Loucy (cell line): ENCODE data around the gene TCTN1.
A peak's percentile ranks its signal among the peaks of the same experiment; 100 is the strongest.
"Not testable (repeated sequence)": the region's sequence is repeated elsewhere in the genome, so short reads cannot be mapped to it uniquely, and the experiment has no call there.

Experiments
- H2AFZ ChIP-seq: fragments of 200-600 bp; sonication (generic); 2 replicates; pipeline ENCODE4 v1.6.0; 2016; ENCODE audit warnings: antibody characterized with exemption, mild to moderate bottlenecking, low read length, moderate library complexity
- H3F3A ChIP-seq: fragments of 200-600 bp; 2 replicates; pipeline ENCODE4 v1.6.0; 2016; ENCODE audit warnings: antibody characterized with exemption, low read depth, mild to moderate bottlenecking
- H3K27me3 ChIP-seq: fragments of 200-600 bp; sonication (generic); 2 replicates; pipeline ENCODE4 v1.6.1; 2014; ENCODE audit warnings: low read length, mild to moderate bottlenecking; ENCODE audit not compliant: insufficient read depth, poor library complexity, severe bottlenecking
- H3K36me3 ChIP-seq: fragments of 200-600 bp; sonication (generic); 2 replicates; pipeline ENCODE4 v1.6.1; 2016; ENCODE audit warnings: low read length; ENCODE audit not compliant: insufficient read depth
- H3K4me1 ChIP-seq: fragments of 200-600 bp; sonication (generic); 2 replicates; pipeline ENCODE4 v1.5.1; 2014; ENCODE audit warnings: low read length, mild to moderate bottlenecking; ENCODE audit not compliant: insufficient read depth, poor library complexity, severe bottlenecking
- H3K4me2 ChIP-seq: fragments of 200-600 bp; sonication (generic); 2 replicates; pipeline ENCODE4 v1.6.0; 2014; ENCODE audit warnings: antibody characterized with exemption, low read length, low read depth, mild to moderate bottlenecking; ENCODE audit not compliant: poor library complexity, severe bottlenecking
- H3K4me3 ChIP-seq: fragments of 200-600 bp; sonication (generic); 2 replicates; pipeline ENCODE4 v1.5.1; 2014; ENCODE audit warnings: low read length, mild to moderate bottlenecking, mixed read lengths; ENCODE audit not compliant: poor library complexity, severe bottlenecking
- H3K79me2 ChIP-seq: fragments of 200-600 bp; sonication (generic); 2 replicates; pipeline ENCODE4 v1.6.1; 2014; ENCODE audit warnings: low read length; ENCODE audit not compliant: insufficient read depth
- H3K9ac ChIP-seq: fragments of 200-600 bp; sonication (generic); 2 replicates; pipeline ENCODE4 v1.6.0; 2014; ENCODE audit warnings: mild to moderate bottlenecking, low read depth, low read length, moderate library complexity; ENCODE audit not compliant: poor library complexity, severe bottlenecking
- H3K9me2 ChIP-seq: fragments of 200-600 bp; sonication (generic); replicated peaks from 2 replicates; pipeline ENCODE4 v1.6.1; 2016; ENCODE audit warnings: low read depth, low read length, mixed read lengths
- H3K9me3 ChIP-seq: fragments of 200-600 bp; sonication (generic); 2 replicates; pipeline ENCODE4 v1.6.1; 2014; ENCODE audit warnings: mild to moderate bottlenecking, antibody characterized with exemption, low read length, low read depth; ENCODE audit not compliant: insufficient read depth
- H4K20me1 ChIP-seq: fragments of 200-600 bp; sonication (generic); 2 replicates; pipeline ENCODE4 v1.6.0; 2014; ENCODE audit warnings: antibody characterized with exemption, low read length, mild to moderate bottlenecking; ENCODE audit not compliant: insufficient read depth, poor library complexity, severe bottlenecking
- EZH2phosphoT487 ChIP-seq: fragments of 200-600 bp; IDR thresholded peaks from 2 replicates; pipeline ENCODE4 v1.6.1; 2018; ENCODE audit warnings: antibody characterized with exemption, mild to moderate bottlenecking, moderate library complexity, borderline replicate concordance
- TF ChIP-seq, protein P1 (sequence below): fragments of 200-600 bp; sonication (generic); conservative IDR thresholded peaks from 2 replicates; pipeline ENCODE4 v1.5.1; 2014; ENCODE audit warnings: mild to moderate bottlenecking, antibody characterized with exemption, low read length

The TCTN1 gene

GRCh38 chr12:110590806-110591326, 23.1 kb upstream of the TCTN1 start:
- Histone ChIP-seq H3F3A (no peaks in the 10 kb centered on the region), H2AFZ (peak overlapping the region; percentile 51), H3K4me3 (no peak overlapping the region), H3K27me3 (no peaks in the 10 kb centered on the region), H3K9me3 (no peaks in the 10 kb centered on the region), H3K4me2 (no peak overlapping the region), H3K9me2 (no peaks in the 10 kb centered on the region), H3K4me1 (peaks cover under 1% of the 10 kb centered on the region), H3K9ac (no peak overlapping the region), H3K36me3 (no peaks in the 10 kb centered on the region), H4K20me1 (no peaks in the 10 kb centered on the region), H3K79me2 (no peaks in the 10 kb centered on the region)
- TF ChIP-seq, protein P1, sequence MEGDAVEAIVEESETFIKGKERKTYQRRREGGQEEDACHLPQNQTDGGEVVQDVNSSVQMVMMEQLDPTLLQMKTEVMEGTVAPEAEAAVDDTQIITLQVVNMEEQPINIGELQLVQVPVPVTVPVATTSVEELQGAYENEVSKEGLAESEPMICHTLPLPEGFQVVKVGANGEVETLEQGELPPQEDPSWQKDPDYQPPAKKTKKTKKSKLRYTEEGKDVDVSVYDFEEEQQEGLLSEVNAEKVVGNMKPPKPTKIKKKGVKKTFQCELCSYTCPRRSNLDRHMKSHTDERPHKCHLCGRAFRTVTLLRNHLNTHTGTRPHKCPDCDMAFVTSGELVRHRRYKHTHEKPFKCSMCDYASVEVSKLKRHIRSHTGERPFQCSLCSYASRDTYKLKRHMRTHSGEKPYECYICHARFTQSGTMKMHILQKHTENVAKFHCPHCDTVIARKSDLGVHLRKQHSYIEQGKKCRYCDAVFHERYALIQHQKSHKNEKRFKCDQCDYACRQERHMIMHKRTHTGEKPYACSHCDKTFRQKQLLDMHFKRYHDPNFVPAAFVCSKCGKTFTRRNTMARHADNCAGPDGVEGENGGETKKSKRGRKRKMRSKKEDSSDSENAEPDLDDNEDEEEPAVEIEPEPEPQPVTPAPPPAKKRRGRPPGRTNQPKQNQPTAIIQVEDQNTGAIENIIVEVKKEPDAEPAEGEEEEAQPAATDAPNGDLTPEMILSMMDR = no peak
- no peak for TF ChIP-seq EZH2phosphoT487

- no peak overlapping the region for H2AFZ ChIP-seq
- H4K20me1 ChIP-seq = no peaks in the 10 kb centered on the region
- no peak overlapping the region for H3K4me3 ChIP-seq
- no peaks in the 10 kb centered on the region for H3K4me1 ChIP-seq
- no peaks in the 10 kb centered on the region for H3F3A ChIP-seq
- no peaks in the 10 kb centered on the region for H3K9me3 ChIP-seq
- no peaks in the 10 kb centered on the region for H3K27me3 ChIP-seq
- H3K9ac ChIP-seq = no peak overlapping the region
- no peak overlapping the region for H3K4me2 ChIP-seq
- H3K79me2 ChIP-seq = no peaks in the 10 kb centered on the region
- no peaks in the 10 kb centered on the region for H3K9me2 ChIP-seq
- no peak for TF ChIP-seq EZH2phosphoT487
- TF ChIP-seq, protein P1 = no peak
- H3K36me3 ChIP-seq = no peaks in the 10 kb centered on the region
These were observed 22.4 kb upstream of the TCTN1 start for GRCh38 chr12:110591451-110592051.

DNA sequence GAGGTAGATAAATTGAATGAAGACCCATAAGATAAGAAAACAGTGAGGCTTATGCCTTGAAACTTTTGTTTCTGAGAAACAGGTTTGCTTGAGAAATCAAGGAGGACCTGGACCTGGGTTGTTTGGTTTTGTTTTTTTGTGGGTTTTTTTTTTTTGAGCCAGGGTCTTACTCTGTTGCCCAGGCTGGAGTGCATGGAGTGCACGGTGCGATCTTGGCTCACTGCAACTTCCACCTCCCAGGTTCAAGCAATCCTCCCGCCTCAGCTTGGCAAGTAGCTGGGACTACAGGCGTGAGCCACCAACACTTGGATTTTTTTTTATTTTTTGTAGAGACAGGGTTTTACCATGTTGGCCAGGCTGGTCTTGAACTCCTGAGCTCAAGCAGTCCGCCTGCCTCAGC, 21.9 kb upstream of the TCTN1 start:
- no peaks in the 10 kb centered on the region for H3K4me1 ChIP-seq
- no peaks in the 10 kb centered on the region for H3K79me2 ChIP-seq
- no peak overlapping the region for H3K4me2 ChIP-seq
- no peak overlapping the region for H2AFZ ChIP-seq
- TF ChIP-seq EZH2phosphoT487 = no peak
- TF ChIP-seq, protein P1 = no peak
- H3K27me3 ChIP-seq = no peaks in the 10 kb centered on the region
- H3K4me3 ChIP-seq = no peak overlapping the region
- no peaks in the 10 kb centered on the region for H3K9me3 ChIP-seq
- no peak overlapping the region for H3K9ac ChIP-seq
- H3K9me2 ChIP-seq = no peaks in the 10 kb centered on the region
- no peaks in the 10 kb centered on the region for H3F3A ChIP-seq
- no peaks in the 10 kb centered on the region for H3K36me3 ChIP-seq
- H4K20me1 ChIP-seq = no peaks in the 10 kb centered on the region

GRCh38 chr12:110592919-110593318, 21.0 kb upstream of the TCTN1 start:
- H2AFZ ChIP-seq, H3F3A ChIP-seq, H3K79me2 ChIP-seq, H3K4me2 ChIP-seq, H3K27me3 ChIP-seq, H3K4me1 ChIP-seq, H4K20me1 ChIP-seq, H3K9ac ChIP-seq, H3K4me3 ChIP-seq, H3K9me2 ChIP-seq, H3K9me3 ChIP-seq, H3K36me3 ChIP-seq: not testable (repeated sequence)
